ENCODE measurements around the gene S100A13. TPM values are rescaled to one million over a fixed set of nuclear protein-coding genes. Genes with fewer than 3 reads are reported as not detected.
A peak's percentile ranks its signal among the peaks of the same experiment; 100 is the strongest.

Gene S100A13
- total RNA-seq, 1 donor from 2014 or later, result 76.1 TPM

- Histone ChIP-seq H3K4me1 (peaks cover 23% of the 10 kb centered on the region), H3K36me3 (no peaks in the 10 kb centered on the region), H3K9me3 (no peaks in the 10 kb centered on the region), H3K27ac (no peak overlapping the region), H3K4me3 (no peak overlapping the region), H3K27me3 (no peaks in the 10 kb centered on the region)
- intact Hi-C loops (cut with DNase I), result no loop called here
- TF ChIP-seq CTCF (IDR thresholded peaks at IDR 0.05), result no peak
- DNase-seq (no peak), ATAC-seq (no peak)
Measured at GRCh38 chr1:153619171-153619570, 8.1 kb downstream of the S100A13 start.

DNA sequence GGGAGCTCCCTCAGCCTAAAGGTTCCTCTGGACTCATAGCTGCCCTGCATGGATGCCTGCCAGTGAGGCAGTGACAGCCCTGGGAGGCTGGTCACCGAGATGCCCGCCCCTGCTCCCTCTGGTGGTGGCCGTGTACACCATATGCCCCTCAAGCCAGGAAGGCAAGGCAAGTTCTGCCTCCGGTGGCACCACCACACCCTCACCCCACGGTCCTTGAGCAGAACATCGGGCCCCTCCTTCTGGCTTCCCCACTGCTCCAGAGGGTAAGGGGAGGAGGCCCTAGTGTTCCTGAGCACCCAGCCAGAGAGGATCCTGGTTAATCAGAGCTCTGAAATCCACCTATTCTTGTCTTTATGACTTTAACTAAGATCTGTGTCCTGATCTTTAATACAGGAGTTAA lies 9.6 kb downstream of the S100A13 start:
- Histone ChIP-seq H3K36me3 (no peaks in the 10 kb centered on the region), H3K4me3 (no peak overlapping the region), H3K4me1 (peaks cover 12% of the 10 kb centered on the region), H3K27me3 (no peaks in the 10 kb centered on the region), H3K27ac (no peak overlapping the region), H3K9me3 (no peaks in the 10 kb centered on the region)
- ATAC-seq, result no peak
- DNase-seq, result no peak
- no peak for TF ChIP-seq CTCF (IDR thresholded peaks at IDR 0.05)
- intact Hi-C loops (cut with DNase I), result no loop called here

- intact Hi-C loops (cut with DNase I), result no loop called here
- Histone ChIP-seq H3K4me1 (peaks cover 12% of the 10 kb centered on the region), H3K27me3 (no peaks in the 10 kb centered on the region), H3K36me3 (no peaks in the 10 kb centered on the region), H3K4me3 (no peak overlapping the region), H3K9me3 (no peaks in the 10 kb centered on the region), H3K27ac (peak overlapping the region; percentile 72)
- ATAC-seq (peak; percentile 55), DNase-seq (peak; percentile 79)
- TF ChIP-seq CTCF (IDR thresholded peaks at IDR 0.05), result no peak
Measured at GRCh38 chr1:153616917-153617311, 10.4 kb downstream of the S100A13 start.

GRCh38 chr1:153616144-153616916 lies 11.0 kb downstream of the S100A13 start, which contains the start of gene S100A14:
Gene S100A14, minus strand, starts transcription at chr1:153616325. Its CDS starts 467 bp downstream, at chr1:153615858.
- Histone ChIP-seq H3K27me3 (no peaks in the 10 kb centered on the region), H3K4me1 (peaks cover 14% of the 10 kb centered on the region), H3K4me3 (peak within 1 kb of the TSS; percentile 37), H3K9me3 (no peaks in the 10 kb centered on the region), H3K36me3 (no peaks in the 10 kb centered on the region), H3K27ac (peak within 1 kb of the TSS; percentile 72)
- ATAC-seq, result peak; percentile 80
- peak; percentile 92 for DNase-seq
- no peak for TF ChIP-seq CTCF (IDR thresholded peaks at IDR 0.05)
- intact Hi-C loops (cut with DNase I), result no loop called here

DNA sequence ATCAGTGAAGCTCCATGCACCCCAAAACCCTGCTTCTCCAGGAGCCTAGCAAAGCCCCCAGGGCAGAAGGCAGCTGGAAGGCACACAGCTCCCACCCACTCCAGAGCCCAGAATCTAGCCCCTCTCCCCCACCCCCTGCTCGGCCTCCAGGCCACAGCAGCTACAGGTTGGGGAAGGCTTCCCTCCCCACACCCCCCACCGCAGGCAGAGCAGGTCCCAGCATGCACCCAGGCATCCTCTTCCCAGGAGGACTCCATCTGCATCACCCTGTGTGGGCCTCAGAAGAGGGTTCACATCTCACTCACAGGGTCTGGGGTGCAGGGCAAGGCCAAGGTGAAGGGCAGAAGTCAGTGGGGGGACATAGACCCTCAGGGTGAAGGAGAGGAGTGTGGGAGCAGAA lies 11.9 kb downstream of the S100A13 start:
- ATAC-seq (no peak), DNase-seq (no peak)
- H3K27me3 ChIP-seq, result no peaks in the 10 kb centered on the region
- TF ChIP-seq CTCF (IDR thresholded peaks at IDR 0.05), result no peak
- H3K4me3 ChIP-seq, result peak overlapping the region; percentile 37
- intact Hi-C loops (cut with DNase I), result no loop called here
- H3K36me3 ChIP-seq, result no peaks in the 10 kb centered on the region
- H3K4me1 ChIP-seq, result peaks cover 21% of the 10 kb centered on the region
- no peak overlapping the region for H3K27ac ChIP-seq
- no peaks in the 10 kb centered on the region for H3K9me3 ChIP-seq
